Measurements from ENCODE around the gene SLC26A4.

Gene SLC26A4

GRCh38 chr7:107660381-107661080 lies at the start of gene SLC26A4:
SLC26A4 (plus strand) TSS chr7:107660828; CDS start chr7:107661642, 814 bp downstream.
- Mint-ChIP-seq H3K4me3 (peak within 1 kb of the TSS; percentile 93), H3K9me3 (no peaks in the 10 kb centered on the region), H3K27ac (peak within 1 kb of the TSS; percentile 85), H3K27me3 (ENCODE audit: low read depth) (no peaks in the 10 kb centered on the region), H3K36me3 (ENCODE audit: low read depth) (peaks cover 3% of the 10 kb centered on the region), H3K4me1 (ENCODE audit: low read depth) (peaks cover 40% of the 10 kb centered on the region)
- DNase-seq (ENCODE audit: low spot score), result peak; percentile 42

GRCh38 chr7:107613439-107613838 lies 47.2 kb upstream of the SLC26A4 start:
- Mint-ChIP-seq H3K36me3 (ENCODE audit: low read depth) (peaks cover 40% of the 10 kb centered on the region), H3K4me3 (no peak overlapping the region), H3K9me3 (no peaks in the 10 kb centered on the region), H3K27me3 (ENCODE audit: low read depth) (no peaks in the 10 kb centered on the region), H3K4me1 (ENCODE audit: low read depth) (peaks cover 23% of the 10 kb centered on the region), H3K27ac (no peak overlapping the region)
- DNase-seq (ENCODE audit: low spot score), result no peak

GRCh38 chr7:107613948-107614347 lies 46.7 kb upstream of the SLC26A4 start:
- Mint-ChIP-seq H3K36me3 (ENCODE audit: low read depth) (peaks cover 39% of the 10 kb centered on the region), H3K27ac (no peak overlapping the region), H3K9me3 (no peaks in the 10 kb centered on the region)

GRCh38 chr7:107614425-107614824 lies 46.2 kb upstream of the SLC26A4 start:
- Mint-ChIP-seq H3K27ac (no peak overlapping the region), H3K4me3 (no peak overlapping the region), H3K27me3 (ENCODE audit: low read depth) (no peaks in the 10 kb centered on the region), H3K9me3 (no peaks in the 10 kb centered on the region), H3K36me3 (ENCODE audit: low read depth) (peaks cover 38% of the 10 kb centered on the region), H3K4me1 (ENCODE audit: low read depth) (peaks cover 23% of the 10 kb centered on the region)
- no peak for DNase-seq (ENCODE audit: low spot score)

More at GRCh38 chr7:107613948-107614347, 46.7 kb upstream of the SLC26A4 start:
- H3K4me3 Mint-ChIP-seq, result no peak overlapping the region
- H3K4me1 Mint-ChIP-seq (ENCODE audit: low read depth), result peaks cover 23% of the 10 kb centered on the region
- no peaks in the 10 kb centered on the region for H3K27me3 Mint-ChIP-seq (ENCODE audit: low read depth)
- no peak for DNase-seq (ENCODE audit: low spot score)

- H3K27me3 Mint-ChIP-seq (ENCODE audit: low read depth), result no peaks in the 10 kb centered on the region
These were observed 44.5 kb upstream of the SLC26A4 start for GRCh38 chr7:107615910-107616680.

GRCh38 chr7:107622429-107622828 lies 38.2 kb upstream of the SLC26A4 start:
- peaks cover 6% of the 10 kb centered on the region for H3K9me3 Mint-ChIP-seq
- peaks cover 15% of the 10 kb centered on the region for H3K36me3 Mint-ChIP-seq (ENCODE audit: low read depth)
- DNase-seq (ENCODE audit: low spot score), result no peak
- no peaks in the 10 kb centered on the region for H3K4me1 Mint-ChIP-seq (ENCODE audit: low read depth)
- H3K27ac Mint-ChIP-seq, result no peak overlapping the region
- H3K27me3 Mint-ChIP-seq (ENCODE audit: low read depth), result no peaks in the 10 kb centered on the region
- H3K4me3 Mint-ChIP-seq, result no peak overlapping the region

More at GRCh38 chr7:107615910-107616680, 44.5 kb upstream of the SLC26A4 start:
- Mint-ChIP-seq H3K27ac (no peak overlapping the region), H3K9me3 (no peaks in the 10 kb centered on the region), H3K4me1 (ENCODE audit: low read depth) (peaks cover 23% of the 10 kb centered on the region), H3K4me3 (no peak overlapping the region), H3K36me3 (ENCODE audit: low read depth) (peaks cover 39% of the 10 kb centered on the region)
- DNase-seq (ENCODE audit: low spot score), result no peak

- H3K9me3 Mint-ChIP-seq, result peaks cover 6% of the 10 kb centered on the region
- no peak overlapping the region for H3K27ac Mint-ChIP-seq
- DNase-seq (ENCODE audit: low spot score), result no peak
- H3K4me3 Mint-ChIP-seq, result no peak overlapping the region
- H3K36me3 Mint-ChIP-seq (ENCODE audit: low read depth), result peaks cover 15% of the 10 kb centered on the region
- H3K4me1 Mint-ChIP-seq (ENCODE audit: low read depth), result peaks cover 2% of the 10 kb centered on the region
- no peaks in the 10 kb centered on the region for H3K27me3 Mint-ChIP-seq (ENCODE audit: low read depth)
These were observed 37.7 kb upstream of the SLC26A4 start for GRCh38 chr7:107622894-107623293.

GRCh38 chr7:107627002-107627401 lies 33.6 kb upstream of the SLC26A4 start:
- Mint-ChIP-seq H3K27ac (no peak overlapping the region), H3K36me3 (ENCODE audit: low read depth) (peaks cover 12% of the 10 kb centered on the region), H3K4me1 (ENCODE audit: low read depth) (peaks cover 13% of the 10 kb centered on the region), H3K4me3 (no peak overlapping the region), H3K9me3 (peaks cover 6% of the 10 kb centered on the region), H3K27me3 (ENCODE audit: low read depth) (no peaks in the 10 kb centered on the region)
- no peak for DNase-seq (ENCODE audit: low spot score)

GRCh38 chr7:107628461-107629064 lies 32.1 kb upstream of the SLC26A4 start:
- peaks cover 23% of the 10 kb centered on the region for H3K4me1 Mint-ChIP-seq (ENCODE audit: low read depth)
- peaks cover 14% of the 10 kb centered on the region for H3K36me3 Mint-ChIP-seq (ENCODE audit: low read depth)
- peak overlapping the region; percentile 88 for H3K27ac Mint-ChIP-seq
- H3K4me3 Mint-ChIP-seq, result peak overlapping the region; percentile 14
- H3K9me3 Mint-ChIP-seq, result peaks cover 6% of the 10 kb centered on the region
- no peaks in the 10 kb centered on the region for H3K27me3 Mint-ChIP-seq (ENCODE audit: low read depth)
- no peak for DNase-seq (ENCODE audit: low spot score)

GRCh38 chr7:107630342-107630741 lies 30.3 kb upstream of the SLC26A4 start:
- Mint-ChIP-seq H3K36me3 (ENCODE audit: low read depth) (peaks cover 15% of the 10 kb centered on the region), H3K9me3 (peaks cover 6% of the 10 kb centered on the region), H3K27ac (no peak overlapping the region), H3K27me3 (ENCODE audit: low read depth) (no peaks in the 10 kb centered on the region), H3K4me3 (no peak overlapping the region), H3K4me1 (ENCODE audit: low read depth) (peaks cover 33% of the 10 kb centered on the region)
- no peak for DNase-seq (ENCODE audit: low spot score)

- Mint-ChIP-seq H3K27ac (no peak overlapping the region), H3K36me3 (ENCODE audit: low read depth) (peaks cover 14% of the 10 kb centered on the region), H3K27me3 (ENCODE audit: low read depth) (no peaks in the 10 kb centered on the region), H3K9me3 (peaks cover 5% of the 10 kb centered on the region), H3K4me3 (no peak overlapping the region), H3K4me1 (ENCODE audit: low read depth) (peaks cover 37% of the 10 kb centered on the region)
- no peak for DNase-seq (ENCODE audit: low spot score)
These were observed 28.8 kb upstream of the SLC26A4 start for GRCh38 chr7:107631588-107632491.

GRCh38 chr7:107632492-107632865 lies 28.1 kb upstream of the SLC26A4 start:
- Mint-ChIP-seq H3K27ac (no peak overlapping the region), H3K4me1 (ENCODE audit: low read depth) (peaks cover 37% of the 10 kb centered on the region), H3K4me3 (no peak overlapping the region), H3K36me3 (ENCODE audit: low read depth) (peaks cover 9% of the 10 kb centered on the region), H3K9me3 (no peaks in the 10 kb centered on the region), H3K27me3 (ENCODE audit: low read depth) (no peaks in the 10 kb centered on the region)
- DNase-seq (ENCODE audit: low spot score), result no peak

GRCh38 chr7:107638594-107638993 lies 22.0 kb upstream of the SLC26A4 start:
- no peak for DNase-seq (ENCODE audit: low spot score)
- Mint-ChIP-seq H3K9me3 (peaks cover 7% of the 10 kb centered on the region), H3K27me3 (ENCODE audit: low read depth) (no peaks in the 10 kb centered on the region), H3K27ac (peak overlapping the region; percentile 60), H3K36me3 (ENCODE audit: low read depth) (peaks cover 18% of the 10 kb centered on the region), H3K4me1 (ENCODE audit: low read depth) (peaks cover 37% of the 10 kb centered on the region), H3K4me3 (peak overlapping the region; percentile 63)
